SK-N-SH (cell line): ENCODE measurements around the gene MEN1. TPM values are rescaled to one million over a fixed set of nuclear protein-coding genes. Genes with fewer than 3 reads are reported as not detected.

Experiments used
- CTCF ChIA-PET: fragments of 300-600, 350-600 bp; formaldehyde crosslinking; extraction: SDS; loops from one replicate; lab custom pipeline; 2021; lab: Yijun Ruan, JAX
- POLR2A ChIA-PET: fragments of 350-600 bp; sonication (Branson Sonifier 250); formaldehyde crosslinking; extraction: SDS; loops from one replicate; lab custom pipeline; 2020; ENCODE audit warnings: antibody characterized with exemption, inconsistent platforms; lab: Yijun Ruan, JAX
- DNase-seq: peaks from one replicate; pipeline ENCODE4 v3.0.0; 2012
- H2AFZ ChIP-seq: fragments of 200-600 bp; sonication (generic); 2 replicates; pipeline ENCODE4 v1.8.1; 2016; ENCODE audit warnings: antibody characterized with exemption, mild to moderate bottlenecking, low read depth
- H3F3A ChIP-seq: fragments of 200-600 bp; sonication (generic); replicated peaks from 2 replicates; pipeline ENCODE3; 2016; ENCODE audit warnings: antibody characterized with exemption, mild to moderate bottlenecking; ENCODE audit not compliant: insufficient read depth
- H3K27ac ChIP-seq, 2 experiments: fragments of 200-500 bp in 1 of 2; fragments of 200-600 bp in 1 of 2; sonication (Bioruptor generic) in 1 of 2; sonication (generic), shearing (Covaris generic) in 1 of 2; 2 replicates each; pipeline versions ENCODE4 v1.5.1 to v1.6.1; 2014 to 2016; ENCODE audit warnings: low read depth in 2 of 2, inconsistent platforms in 1 of 2, low read length in 1 of 2, mild to moderate bottlenecking in 1 of 2, mixed read lengths in 1 of 2
- H3K27me3 ChIP-seq: fragments of 200-600 bp; sonication (generic), shearing (Covaris generic); 2 replicates; pipeline ENCODE4 v1.6.1; 2016; ENCODE audit warnings: mixed run types; ENCODE audit not compliant: insufficient read depth
- H3K36me3 ChIP-seq, 2 experiments: fragments of 200-500 bp in 1 of 2; fragments of 200-600 bp in 1 of 2; sonication (Bioruptor generic) in 1 of 2; sonication (generic) in 1 of 2; replicated peaks in 1 of 2; 2 replicates each; pipeline versions ENCODE3 to v1.5.1; 2014 to 2016; ENCODE audit warnings: low read length in 1 of 2, mild to moderate bottlenecking in 1 of 2; ENCODE audit not compliant: insufficient read depth in 2 of 2, control insufficient read depth in 1 of 2
- H3K4me1 ChIP-seq, 2 experiments: fragments of 200-500 bp in 1 of 2; fragments of 200-600 bp in 1 of 2; sonication (Bioruptor generic) in 1 of 2; sonication (generic), shearing (Covaris generic) in 1 of 2; 2 replicates each; pipeline versions ENCODE4 v1.5.1 to v1.6.1; 2014 to 2016; ENCODE audit warnings: low read depth in 1 of 2, low read length in 1 of 2, mixed run types in 1 of 2; ENCODE audit not compliant: insufficient read depth in 2 of 2, control insufficient read depth in 1 of 2
- H3K4me2 ChIP-seq: fragments of 200-600 bp; sonication (generic), shearing (Covaris generic); 2 replicates; pipeline ENCODE4 v1.6.1; 2017; ENCODE audit warnings: mixed run types
- H3K4me3 ChIP-seq, 2 experiments: fragments of 200-500 bp in 1 of 2; fragments of 200-600 bp in 1 of 2; sonication (Bioruptor generic) in 1 of 2; sonication (generic), shearing (Covaris generic) in 1 of 2; 2 replicates each; pipeline versions ENCODE4 v1.5.1 to v1.8.1; 2014 to 2016; ENCODE audit warnings: low read depth in 2 of 2, inconsistent platforms in 1 of 2, low read length in 1 of 2, mild to moderate bottlenecking in 1 of 2, mixed read lengths in 1 of 2, moderate library complexity in 1 of 2
- H3K79me2 ChIP-seq: fragments of 200-600 bp; sonication (generic); 2 replicates; pipeline ENCODE4 v1.8.1; 2017; ENCODE audit warnings: mild to moderate bottlenecking; ENCODE audit not compliant: insufficient read depth
- H3K9ac ChIP-seq: fragments of 200-600 bp; sonication (generic); 2 replicates; pipeline ENCODE4 v1.6.1; 2017; ENCODE audit warnings: mixed run types
- H3K9me2 ChIP-seq: fragments of 200-600 bp; sonication (generic); 2 replicates; pipeline ENCODE4 v1.6.1; 2017; ENCODE audit warnings: mixed run types
- H3K9me3 ChIP-seq: fragments of 200-600 bp; sonication (generic); 2 replicates; pipeline ENCODE4 v1.6.1; 2017; ENCODE audit warnings: mixed run types, mild to moderate bottlenecking, moderate library complexity
- H4K20me1 ChIP-seq: fragments of 200-600 bp; sonication (generic); 2 replicates; pipeline ENCODE4 v1.6.1; 2017; ENCODE audit warnings: mild to moderate bottlenecking, mixed run types; ENCODE audit not compliant: insufficient read depth
- CHD2 ChIP-seq: fragments of 150-350 bp; IDR thresholded peaks from 2 replicates; pipeline ENCODE4 v1.6.1; 2018; ENCODE audit warnings: low read length; ENCODE audit not compliant: partially characterized antibody
- EZH2phosphoT487 ChIP-seq: fragments of 200-600 bp; sonication (generic); IDR thresholded peaks from 2 replicates; pipeline ENCODE4 v1.6.1; 2017; ENCODE audit warnings: low read depth, mixed run types, mild to moderate bottlenecking, antibody characterized with exemption, moderate library complexity, borderline replicate concordance
- FOXJ3 ChIP-seq: sonication (generic); formaldehyde crosslinking; IDR thresholded peaks from 2 replicates; pipeline ENCODE4 v1.5.1; 2020; ENCODE audit warnings: mild to moderate bottlenecking, missing genetic modification reagents
- GATA2 ChIP-seq: sonication (generic); formaldehyde crosslinking; IDR thresholded peaks from 2 replicates; pipeline ENCODE4 v1.5.0; 2020; ENCODE audit warnings: mild to moderate bottlenecking, missing genetic modification reagents
- MXI1 ChIP-seq: IDR thresholded peaks from 2 replicates; pipeline ENCODE4 v1.6.1; 2012; ENCODE audit warnings: mild to moderate bottlenecking, low read depth, low read length, improper control_type of control experiment
- NFIC ChIP-seq: IDR thresholded peaks from 2 replicates; pipeline ENCODE4 v1.4.0; 2012; ENCODE audit warnings: borderline replicate concordance
- PBX3 ChIP-seq: IDR thresholded peaks from 2 replicates; pipeline ENCODE4; 2012
- RAD21 ChIP-seq: IDR thresholded peaks from 2 replicates; pipeline ENCODE4 v1.6.1; 2012; ENCODE audit warnings: mild to moderate bottlenecking, low read length
- SMC3 ChIP-seq: IDR thresholded peaks from 2 replicates; pipeline ENCODE4 v1.6.1; 2012; ENCODE audit warnings: low read depth, low read length, improper control_type of control experiment
- TEAD4 ChIP-seq: IDR thresholded peaks from 2 replicates; pipeline ENCODE4 v1.4.0; 2012; ENCODE audit warnings: mild to moderate bottlenecking, borderline replicate concordance; ENCODE audit not compliant: insufficient read depth
- YY1 ChIP-seq: IDR thresholded peaks from 2 replicates; pipeline ENCODE4 v1.4.0; 2012; ENCODE audit warnings: low read depth, mild to moderate bottlenecking
- WGBS: methylation state at CpG from one replicate; pipeline ENCODE4 v1.1.6; 2017; ENCODE audit warnings: low lambda C conversion rate; 5-methylcytosine and 5-hydroxymethylcytosine counted together
- polyA plus RNA-seq, 3 experiments: library from polyadenylated mRNA; depleted of rRNA; stranded (reverse); fragments of >200 nt; gene quantifications; 2 replicates each; pipeline ENCODE4 v1.2.3, GENCODE V29; 2012
- TF ChIP-seq, protein P1 (sequence below): IDR thresholded peaks from 2 replicates; pipeline ENCODE4 v1.4.0; 2012; ENCODE audit warnings: low read depth, borderline replicate concordance
- TF ChIP-seq, protein P2 (sequence below): IDR thresholded peaks from 2 replicates; pipeline ENCODE4 v1.4.0; 2012; ENCODE audit warnings: low read depth

MEN1 gene
- polyA plus RNA-seq, 1 of the 3 experiments (the other 2 are of a cell fraction): 52.9 TPM

- POLR2A ChIA-PET: no interaction called here
- no peaks in the 10 kb centered on the region for H3K9me2 ChIP-seq
Observed at GRCh38 chr11:64848826-64849597, 38.7 kb upstream of the MEN1 start.

GRCh38 chr11:64848214-64848825 is 38.0 kb upstream of the MEN1 start:
- Histone ChIP-seq H3K9me2 (no peaks in the 10 kb centered on the region), H3K9ac (no peak overlapping the region), H3K4me2 (no peak overlapping the region), H4K20me1 (no peaks in the 10 kb centered on the region), H3K4me3 (no peak overlapping the region), H3F3A (peaks cover 15% of the 10 kb centered on the region), H3K27ac (no peak overlapping the region), H3K27me3 (no peaks in the 10 kb centered on the region), H3K79me2 (no peaks in the 10 kb centered on the region), H3K4me1 (peaks cover 0 to 7% of the 10 kb centered on the region in 2 experiments; a peak in 1 of 4 replicates), H2AFZ (no peak overlapping the region), H3K36me3 (peaks cover 0 to 1% of the 10 kb centered on the region in 2 experiments), H3K9me3 (no peaks in the 10 kb centered on the region)
- no peak for DNase-seq
- 91% methylated on average over 6 of the region's 6 CpGs for WGBS
- POLR2A ChIA-PET: no interaction called here
- TF ChIP-seq NFIC (no peak), YY1 (no peak)
- CTCF ChIA-PET: interaction anchor here (0.6 to 12.8 kb wide), 21 partner anchors 10 to 489 kb away, joined by 3 to 530 read pairs (median 4); partner anchors contain the start of genes EHD1, MEN1, TM7SF2 and ZNHIT2

More at GRCh38 chr11:64848826-64849597, 38.7 kb upstream of the MEN1 start:
- Histone ChIP-seq H3K79me2 (no peaks in the 10 kb centered on the region; the same call in 1 of the 2 replicates), H3K4me3 (no peak overlapping the region), H3K9ac (no peak overlapping the region), H3K36me3 (peaks cover under 1 to 8% of the 10 kb centered on the region in 2 experiments), H3K27me3 (no peaks in the 10 kb centered on the region), H3K27ac (no peak overlapping the region), H3K4me2 (no peak overlapping the region), H3K9me3 (no peaks in the 10 kb centered on the region), H3F3A (peaks cover 15% of the 10 kb centered on the region), H4K20me1 (no peaks in the 10 kb centered on the region), H3K4me1 (peaks cover 1 to 3% of the 10 kb centered on the region in 2 experiments; a peak in 3 of 4 replicates), H2AFZ (no peak overlapping the region)
- CTCF ChIA-PET: interaction anchor here (0.6 to 12.8 kb wide), 15 partner anchors 10 to 489 kb away, joined by 3 to 530 read pairs (median 4); partner anchors contain the start of genes EHD1, MEN1, TM7SF2 and ZNHIT2
- TF ChIP-seq PBX3 (no peak), YY1 (no peak), EZH2phosphoT487 (no peak), TEAD4 (no peak)
- 96% methylated on average over 11 of the region's 16 CpGs for WGBS
- DNase-seq: no peak

DNA sequence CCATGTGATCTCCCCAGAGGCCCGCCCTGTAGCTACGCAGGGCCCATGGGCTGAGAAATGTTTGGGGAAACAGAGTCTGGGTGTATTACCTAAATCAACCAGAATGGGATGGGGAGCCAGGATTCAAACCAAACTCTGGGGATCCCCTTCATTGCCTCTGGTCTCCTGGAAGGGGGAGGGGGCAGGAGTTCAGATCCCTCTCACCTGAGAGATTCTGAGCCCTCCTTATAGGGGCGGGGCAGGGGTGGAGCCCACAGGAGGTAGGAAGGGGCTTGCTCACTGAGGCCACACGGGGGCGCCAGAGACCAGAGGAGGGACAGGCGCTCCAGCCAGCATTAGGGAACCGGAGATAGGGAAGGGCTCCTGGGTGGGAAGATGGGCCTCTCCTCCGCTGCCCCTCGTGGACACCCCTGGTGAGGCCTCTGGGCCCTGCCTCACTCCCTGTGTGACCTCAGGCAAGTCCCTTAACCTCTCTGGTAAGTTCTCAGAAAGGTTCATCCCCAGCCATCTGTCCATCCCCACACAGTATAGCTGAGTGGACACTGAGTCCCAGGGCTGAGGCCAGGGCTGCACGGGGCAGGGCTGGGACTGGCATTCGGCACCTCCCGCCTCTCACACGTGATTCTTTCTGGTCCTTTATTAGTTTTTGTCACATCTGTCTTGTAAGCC is 36.8 kb upstream of the MEN1 start:
- no peaks in the 10 kb centered on the region for H3K79me2 ChIP-seq
- no peaks in the 10 kb centered on the region for H3K36me3 ChIP-seq
- DNase-seq: peak; percentile 97
- peaks cover 5 to 7% of the 10 kb centered on the region in 2 experiments; a peak in 2 of 4 replicates for H3K4me1 ChIP-seq
- no peak overlapping the region for H2AFZ ChIP-seq
- no peaks in the 10 kb centered on the region for H3K9me2 ChIP-seq
- WGBS: 42% methylated on average over 6 of the region's 13 CpGs
- no peaks in the 10 kb centered on the region for H4K20me1 ChIP-seq
- CTCF ChIA-PET: interaction anchor here (0.6 to 12.8 kb wide), 27 partner anchors 9 to 271 kb away, joined by 3 to 530 read pairs (median 4); partner anchors contain the start of genes BATF2, EHD1, PPP2R5B and ZNHIT2
- no peaks in the 10 kb centered on the region for H3K9me3 ChIP-seq
- H3K4me2 ChIP-seq: no peak overlapping the region
- no peaks in the 10 kb centered on the region for H3K27me3 ChIP-seq
- H3F3A ChIP-seq: peaks cover 15% of the 10 kb centered on the region
- H3K27ac ChIP-seq: no peak overlapping the region
- peak overlapping the region in 1 of 2 experiments; percentile 39; a peak in 1 of 4 replicates for H3K4me3 ChIP-seq
- POLR2A ChIA-PET: no interaction called here
- no peak overlapping the region for H3K9ac ChIP-seq
- no peak; the same call in 1 of the 2 replicates for TF ChIP-seq MXI1
- no peak for TF ChIP-seq EZH2phosphoT487
- TF ChIP-seq RAD21: peak; percentile 95
- no peak for TF ChIP-seq YY1
- TF ChIP-seq SMC3: peak; percentile 88
- TF ChIP-seq, protein P1, sequence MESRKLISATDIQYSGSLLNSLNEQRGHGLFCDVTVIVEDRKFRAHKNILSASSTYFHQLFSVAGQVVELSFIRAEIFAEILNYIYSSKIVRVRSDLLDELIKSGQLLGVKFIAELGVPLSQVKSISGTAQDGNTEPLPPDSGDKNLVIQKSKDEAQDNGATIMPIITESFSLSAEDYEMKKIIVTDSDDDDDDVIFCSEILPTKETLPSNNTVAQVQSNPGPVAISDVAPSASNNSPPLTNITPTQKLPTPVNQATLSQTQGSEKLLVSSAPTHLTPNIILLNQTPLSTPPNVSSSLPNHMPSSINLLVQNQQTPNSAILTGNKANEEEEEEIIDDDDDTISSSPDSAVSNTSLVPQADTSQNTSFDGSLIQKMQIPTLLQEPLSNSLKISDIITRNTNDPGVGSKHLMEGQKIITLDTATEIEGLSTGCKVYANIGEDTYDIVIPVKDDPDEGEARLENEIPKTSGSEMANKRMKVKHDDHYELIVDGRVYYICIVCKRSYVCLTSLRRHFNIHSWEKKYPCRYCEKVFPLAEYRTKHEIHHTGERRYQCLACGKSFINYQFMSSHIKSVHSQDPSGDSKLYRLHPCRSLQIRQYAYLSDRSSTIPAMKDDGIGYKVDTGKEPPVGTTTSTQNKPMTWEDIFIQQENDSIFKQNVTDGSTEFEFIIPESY: no peak
- no peak for TF ChIP-seq FOXJ3 (CRISPR knock-in tag)
- TF ChIP-seq, protein P2, sequence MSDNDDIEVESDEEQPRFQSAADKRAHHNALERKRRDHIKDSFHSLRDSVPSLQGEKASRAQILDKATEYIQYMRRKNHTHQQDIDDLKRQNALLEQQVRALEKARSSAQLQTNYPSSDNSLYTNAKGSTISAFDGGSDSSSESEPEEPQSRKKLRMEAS: 0 out of 2 replicates have a peak, but pooled peaks have one; percentile 32
- no peak for TF ChIP-seq GATA2 (CRISPR knock-in tag)
- peak; percentile 60 for TF ChIP-seq CHD2
